ENCODE measurements around the gene FCHSD2. TPM values are rescaled to one million over a fixed set of nuclear protein-coding genes. Genes with fewer than 3 reads are reported as not detected.

The FCHSD2 gene
- total and polyA plus RNA-seq, 2 of the 13 experiments (the other 11 are each of a cell fraction or from before 2014, with no cell fraction given) = 20.5 to 24.8 TPM

- in situ Hi-C loops (cut with HindIII; ENCODE audit: extremely low pct_ligation_motif_present, low pct_unique_long_range_greater_than_20kb) = no loop called here
- ATAC-seq (no peak), DNase-seq (ENCODE audit: low spot score) (no peak), FAIRE-seq (no peak)
- Histone ChIP-seq H3K4me2 (ENCODE audit: low read depth, low read length) (no peak overlapping the region), H3K79me2 (ENCODE audit: insufficient read depth, low read length) (no peaks in the 10 kb centered on the region), H3K4me1 (ENCODE audit: insufficient read depth, low read length) (peaks cover 14% of the 10 kb centered on the region), H3K36me3 (replicated peaks in 1 of 2; ENCODE audit: control insufficient read depth in 1 of 2, insufficient read depth in 2 of 2, low read length in 2 of 2) (peaks cover 4 to 18% of the 10 kb centered on the region in 2 experiments; a peak in 2 of 5 replicates), H3K4me3 (replicated peaks in 1 of 3; ENCODE audit: insufficient read depth in 1 of 3, low read depth in 2 of 3, low read length in 3 of 3) (no peak overlapping the region), H4K20me1 (ENCODE audit: insufficient read depth, low read length) (no peaks in the 10 kb centered on the region), H3K27ac (ENCODE audit: extremely low read length, insufficient read depth, low read length) (no peak overlapping the region), H3K9ac (ENCODE audit: insufficient read depth, low read depth, low read length) (no peak overlapping the region), H2AFZ (ENCODE audit: low read length) (no peak overlapping the region), H3K27me3 (ENCODE audit: control insufficient read depth in 1 of 2, insufficient read depth in 2 of 2, low read length in 2 of 2) (no peaks in the 10 kb centered on the region), H3K9me3 (ENCODE audit: low read length) (peaks cover 13% of the 10 kb centered on the region; the same call in 1 of the 2 replicates)
- 98% methylated on average over 2 of the region's 2 CpGs for WGBS (ENCODE audit: low lambda C conversion rate)
- intact Hi-C loops (cut with micrococcal nuclease; ENCODE audit: unreplicated experiment) = no loop called here
- no peak for TF ChIP-seq TFDP2 (CRISPR knock-in tag; IDR thresholded peaks at IDR 0.05)
- TF ChIP-seq MIER3 (CRISPR knock-in tag; IDR thresholded peaks at IDR 0.05; ENCODE audit: borderline replicate concordance) = no peak
- TF ChIP-seq ZNF3 (CRISPR knock-in tag; IDR thresholded peaks at IDR 0.05) = no peak
- no peak for TF ChIP-seq ZNF546 (CRISPR knock-in tag; conservative IDR thresholded peaks at IDR 0.05)
- no peak for TF ChIP-seq AKAP8 (CRISPR knock-in tag; IDR thresholded peaks at IDR 0.05)
- no peak for TF ChIP-seq ZEB1 (IDR thresholded peaks at IDR 0.05; ENCODE audit: insufficient replicate concordance, low read depth)
- TF ChIP-seq ZBTB8A (CRISPR knock-in tag; IDR thresholded peaks at IDR 0.05; ENCODE audit: borderline replicate concordance, low read depth) = no peak
- no peak for TF ChIP-seq ZC3H4 (CRISPR knock-in tag; IDR thresholded peaks at IDR 0.05; ENCODE audit: borderline replicate concordance)
- no peak for TF ChIP-seq ZNF607 (CRISPR knock-in tag; IDR thresholded peaks at IDR 0.05; ENCODE audit: borderline replicate concordance)
- no peak for TF ChIP-seq SMAD1 (CRISPR knock-in tag; IDR thresholded peaks at IDR 0.05; ENCODE audit: borderline replicate concordance, low read depth)
- TF ChIP-seq HNRNPH1 (optimal IDR thresholded peaks at IDR 0.05; ENCODE audit: low read depth, low read length) = no peak
- BruUV-seq (replicated peaks) = no TSS peak
- POLR2A ChIA-PET = no interaction called here
- CTCF ChIA-PET (ENCODE audit: low intra/inter-chr PET ratio, low total read pairs) = no interaction called here
Measured at GRCh38 chr11:72908032-72908676, 234.0 kb downstream of the FCHSD2 start.
